ENCODE measurements around the gene FECH.

The FECH gene

GRCh38 chr18:57534511-57534909 is 52.0 kb downstream of the FECH start:
- no peaks in the 10 kb centered on the region for H3K79me2 ChIP-seq (ENCODE audit: control insufficient read depth, insufficient read depth, low read length, poor library complexity)
- H2BK5ac ChIP-seq (ENCODE audit: low read depth, low read length, poor library complexity): no peak overlapping the region
- no peaks in the 10 kb centered on the region for H3K27me3 ChIP-seq (ENCODE audit: insufficient read depth, low read length)
- H2AFZ ChIP-seq (ENCODE audit: insufficient read depth, low read length, poor library complexity): no peak overlapping the region
- no peaks in the 10 kb centered on the region for H3K36me3 ChIP-seq (ENCODE audit: control insufficient read depth in 1 of 2, insufficient read depth in 2 of 2, low read length in 2 of 2)
- no peak overlapping the region for H2BK12ac ChIP-seq (ENCODE audit: low read length)
- DNase-seq: no peak
- H3K4me2 ChIP-seq (ENCODE audit: low read length): no peak overlapping the region
- H3K18ac ChIP-seq (ENCODE audit: low read length): no peak overlapping the region
- H2AK5ac ChIP-seq (ENCODE audit: low read length): no peak overlapping the region
- H2BK120ac ChIP-seq (ENCODE audit: insufficient read depth, low read length, poor library complexity): no peak overlapping the region
- no peak overlapping the region for H3K14ac ChIP-seq (ENCODE audit: low read length)
- H3K4me1 ChIP-seq (ENCODE audit: control insufficient read depth in 1 of 2, insufficient read depth in 2 of 2, low read length in 2 of 2): peaks cover 2% of the 10 kb centered on the region in 2 experiments
- H4K12ac ChIP-seq (ENCODE audit: low read depth, low read length): no peak overlapping the region
- no peak overlapping the region for H3K9ac ChIP-seq (ENCODE audit: low read length)
- no peak overlapping the region for H3K4me3 ChIP-seq (ENCODE audit: low read depth, low read length)
- no peaks in the 10 kb centered on the region for H3K79me1 ChIP-seq (ENCODE audit: low read length)
- H4K8ac ChIP-seq (ENCODE audit: low read depth, low read length): no peak overlapping the region
- no peaks in the 10 kb centered on the region for H3K9me3 ChIP-seq (ENCODE audit: insufficient read depth, low read depth, low read length)
- H3K4ac ChIP-seq (ENCODE audit: low read depth, low read length): no peak overlapping the region
- no peak overlapping the region for H3K23ac ChIP-seq (ENCODE audit: low read length)
- H3K27ac ChIP-seq (ENCODE audit: low read depth, low read length): no peak overlapping the region
- H4K91ac ChIP-seq (ENCODE audit: low read depth, low read length): no peak overlapping the region

- no peak overlapping the region for H3K14ac ChIP-seq (ENCODE audit: low read length)
- DNase-seq: no peak
- H3K4me3 ChIP-seq (ENCODE audit: low read depth, low read length): no peak overlapping the region
- no peak overlapping the region for H3K4ac ChIP-seq (ENCODE audit: low read depth, low read length)
- no peak overlapping the region for H2BK5ac ChIP-seq (ENCODE audit: low read depth, low read length, poor library complexity)
- peaks cover 2% of the 10 kb centered on the region in 2 experiments for H3K4me1 ChIP-seq (ENCODE audit: control insufficient read depth in 1 of 2, insufficient read depth in 2 of 2, low read length in 2 of 2)
- H3K36me3 ChIP-seq (ENCODE audit: control insufficient read depth in 1 of 2, insufficient read depth in 2 of 2, low read length in 2 of 2): no peaks in the 10 kb centered on the region
- WGBS (ENCODE audit: extremely low coverage, insufficient coverage, insufficient read length): no CpG with 5 or more reads among the region's 4 CpGs
- no peak overlapping the region for H2BK120ac ChIP-seq (ENCODE audit: insufficient read depth, low read length, poor library complexity)
- H3K27me3 ChIP-seq (ENCODE audit: insufficient read depth, low read length): no peaks in the 10 kb centered on the region
- H3K9ac ChIP-seq (ENCODE audit: low read length): no peak overlapping the region
- H2BK12ac ChIP-seq (ENCODE audit: low read length): no peak overlapping the region
- H3K27ac ChIP-seq (ENCODE audit: low read depth, low read length): no peak overlapping the region
- no peak overlapping the region for H3K18ac ChIP-seq (ENCODE audit: low read length)
- H4K8ac ChIP-seq (ENCODE audit: low read depth, low read length): no peak overlapping the region
- no peak overlapping the region for H2AK5ac ChIP-seq (ENCODE audit: low read length)
- H4K12ac ChIP-seq (ENCODE audit: low read depth, low read length): no peak overlapping the region
- H3K23ac ChIP-seq (ENCODE audit: low read length): no peak overlapping the region
- H3K79me2 ChIP-seq (ENCODE audit: control insufficient read depth, insufficient read depth, low read length, poor library complexity): no peaks in the 10 kb centered on the region
- no peak overlapping the region for H2AFZ ChIP-seq (ENCODE audit: insufficient read depth, low read length, poor library complexity)
- no peaks in the 10 kb centered on the region for H3K9me3 ChIP-seq (ENCODE audit: insufficient read depth, low read depth, low read length)
- H3K4me2 ChIP-seq (ENCODE audit: low read length): no peak overlapping the region
- H3K79me1 ChIP-seq (ENCODE audit: low read length): no peaks in the 10 kb centered on the region
- H4K91ac ChIP-seq (ENCODE audit: low read depth, low read length): no peak overlapping the region
Measured at GRCh38 chr18:57533868-57534510, 52.5 kb downstream of the FECH start.

- Histone ChIP-seq H3K9ac (ENCODE audit: low read length) (no peak overlapping the region), H3K4ac (ENCODE audit: low read depth, low read length) (no peak overlapping the region), H3K36me3 (ENCODE audit: control insufficient read depth in 1 of 2, insufficient read depth in 2 of 2, low read length in 2 of 2) (no peaks in the 10 kb centered on the region), H3K27me3 (ENCODE audit: insufficient read depth, low read length) (no peaks in the 10 kb centered on the region), H3K79me1 (ENCODE audit: low read length) (no peaks in the 10 kb centered on the region), H4K8ac (ENCODE audit: low read depth, low read length) (no peak overlapping the region), H3K4me3 (ENCODE audit: low read depth, low read length) (no peak overlapping the region), H3K23ac (ENCODE audit: low read length) (no peak overlapping the region), H4K12ac (ENCODE audit: low read depth, low read length) (no peak overlapping the region), H3K9me3 (ENCODE audit: insufficient read depth, low read depth, low read length) (no peaks in the 10 kb centered on the region), H3K27ac (ENCODE audit: low read depth, low read length) (no peak overlapping the region), H4K91ac (ENCODE audit: low read depth, low read length) (no peak overlapping the region), H2BK5ac (ENCODE audit: low read depth, low read length, poor library complexity) (no peak overlapping the region), H3K4me1 (ENCODE audit: control insufficient read depth in 1 of 2, insufficient read depth in 2 of 2, low read length in 2 of 2) (peaks cover 2% of the 10 kb centered on the region in 2 experiments), H2AK5ac (ENCODE audit: low read length) (no peak overlapping the region), H3K79me2 (ENCODE audit: control insufficient read depth, insufficient read depth, low read length, poor library complexity) (no peaks in the 10 kb centered on the region), H3K18ac (ENCODE audit: low read length) (no peak overlapping the region), H3K14ac (ENCODE audit: low read length) (no peak overlapping the region), H2BK120ac (ENCODE audit: insufficient read depth, low read length, poor library complexity) (no peak overlapping the region), H2AFZ (ENCODE audit: insufficient read depth, low read length, poor library complexity) (no peak overlapping the region), H3K4me2 (ENCODE audit: low read length) (no peak overlapping the region), H2BK12ac (ENCODE audit: low read length) (no peak overlapping the region)
- DNase-seq: no peak
- WGBS (ENCODE audit: extremely low coverage, insufficient coverage, insufficient read length): no CpG with 5 or more reads among the region's 16 CpGs
Measured at GRCh38 chr18:57533006-57533867, 53.3 kb downstream of the FECH start.

GRCh38 chr18:57529151-57529550 is 57.4 kb downstream of the FECH start:
- H3K23ac ChIP-seq (ENCODE audit: low read length): no peak overlapping the region
- H3K4me1 ChIP-seq (ENCODE audit: control insufficient read depth in 1 of 2, insufficient read depth in 2 of 2, low read length in 2 of 2): peaks cover 2% of the 10 kb centered on the region in 2 experiments
- no CpG with 5 or more reads among the region's 7 CpGs for WGBS (ENCODE audit: extremely low coverage, insufficient coverage, insufficient read length)

More at GRCh38 chr18:57529151-57529550, 57.4 kb downstream of the FECH start:
- no peak for DNase-seq
- H3K4me2 ChIP-seq (ENCODE audit: low read length): no peak overlapping the region
- no peak overlapping the region for H3K4me3 ChIP-seq (ENCODE audit: low read depth, low read length)
- no peak overlapping the region for H3K4ac ChIP-seq (ENCODE audit: low read depth, low read length)
- no peak overlapping the region for H3K9ac ChIP-seq (ENCODE audit: low read length)
- no peaks in the 10 kb centered on the region for H3K9me3 ChIP-seq (ENCODE audit: insufficient read depth, low read depth, low read length)
- H2BK12ac ChIP-seq (ENCODE audit: low read length): no peak overlapping the region
- H3K27ac ChIP-seq (ENCODE audit: low read depth, low read length): no peak overlapping the region
- H2BK120ac ChIP-seq (ENCODE audit: insufficient read depth, low read length, poor library complexity): no peak overlapping the region
- no peak overlapping the region for H4K12ac ChIP-seq (ENCODE audit: low read depth, low read length)
- H3K18ac ChIP-seq (ENCODE audit: low read length): no peak overlapping the region
- no peak overlapping the region for H4K91ac ChIP-seq (ENCODE audit: low read depth, low read length)
- no peak overlapping the region for H4K8ac ChIP-seq (ENCODE audit: low read depth, low read length)
- no peaks in the 10 kb centered on the region for H3K79me1 ChIP-seq (ENCODE audit: low read length)
- no peak overlapping the region for H2AFZ ChIP-seq (ENCODE audit: insufficient read depth, low read length, poor library complexity)
- no peaks in the 10 kb centered on the region for H3K36me3 ChIP-seq (ENCODE audit: control insufficient read depth in 1 of 2, insufficient read depth in 2 of 2, low read length in 2 of 2)
- H3K14ac ChIP-seq (ENCODE audit: low read length): no peak overlapping the region
- no peaks in the 10 kb centered on the region for H3K27me3 ChIP-seq (ENCODE audit: insufficient read depth, low read length)
- H2AK5ac ChIP-seq (ENCODE audit: low read length): no peak overlapping the region
- no peak overlapping the region for H2BK5ac ChIP-seq (ENCODE audit: low read depth, low read length, poor library complexity)
- H3K79me2 ChIP-seq (ENCODE audit: control insufficient read depth, insufficient read depth, low read length, poor library complexity): no peaks in the 10 kb centered on the region
